Keratinocyte (primary cell): ENCODE results near the gene C20orf204. TPM values are rescaled to one million over a fixed set of nuclear protein-coding genes. Genes with fewer than 3 reads are reported as not detected.

ENCODE experiments used
- DNase-seq: peaks from one replicate; pipeline ENCODE4 v3.0.0-alpha.2; 2011; ENCODE audit warnings: low read depth, missing footprints, low spot score
- FAIRE-seq: peaks from 2 replicates; lab custom pipeline; 2011; peaks lifted over from hg19 to GRCh38; lab: Jason Lieb, UNC
- H2AFZ ChIP-seq: 2 replicates; pipeline ENCODE4 v1.6.0; 2012; ENCODE audit warnings: low read length, control low read depth, inconsistent platforms; ENCODE audit not compliant: control insufficient read depth
- H3K27ac ChIP-seq: 2 replicates; pipeline ENCODE4 v1.5.1; 2011; ENCODE audit warnings: low read length; ENCODE audit not compliant: control insufficient read depth, insufficient read depth
- H3K27me3 ChIP-seq: 3 replicates; pipeline ENCODE4 v1.6.0; 2011; ENCODE audit warnings: low read length; ENCODE audit not compliant: control insufficient read depth, insufficient read depth; ENCODE audit errors: extremely low read depth
- H3K36me3 ChIP-seq, 2 experiments: 2 replicates in 1 of 2; 3 replicates in 1 of 2; pipeline ENCODE4 v1.5.1; 2011; ENCODE audit warnings: low read length in 2 of 2, mild to moderate bottlenecking in 1 of 2; ENCODE audit not compliant: control insufficient read depth in 2 of 2, insufficient read depth in 2 of 2; ENCODE audit errors: extremely low read depth in 1 of 2
- H3K4me1 ChIP-seq: 3 replicates; pipeline ENCODE4 v1.5.1; 2011; ENCODE audit warnings: low read length; ENCODE audit not compliant: control insufficient read depth, insufficient read depth; ENCODE audit errors: extremely low read depth
- H3K4me2 ChIP-seq: 3 replicates; pipeline ENCODE4 v1.6.0; 2011; ENCODE audit warnings: low read depth, low read length; ENCODE audit not compliant: control insufficient read depth, insufficient read depth; ENCODE audit errors: extremely low read depth
- H3K4me3 ChIP-seq, 3 experiments: fragments of 200-600 bp in 1 of 3; sonication (generic) in 1 of 3; 2 replicates in 2 of 3; 3 replicates in 1 of 3; pipeline ENCODE4 v1.5.1; 2011 to 2016; ENCODE audit warnings: low read length in 3 of 3, mild to moderate bottlenecking in 3 of 3, control low read depth in 2 of 3, inconsistent platforms in 1 of 3, low read depth in 1 of 3, mixed read lengths in 1 of 3, mixed run types in 1 of 3, moderate library complexity in 1 of 3; ENCODE audit not compliant: control insufficient read depth in 2 of 3, insufficient read depth in 2 of 3; ENCODE audit errors: extremely low read depth in 1 of 3
- H3K79me2 ChIP-seq: 2 replicates; pipeline ENCODE4 v1.6.0; 2012; ENCODE audit warnings: low read length; ENCODE audit not compliant: control insufficient read depth, insufficient read depth
- H3K9ac ChIP-seq: 3 replicates; pipeline ENCODE4 v1.6.0; 2011; ENCODE audit warnings: low read length; ENCODE audit not compliant: control insufficient read depth, insufficient read depth; ENCODE audit errors: extremely low read depth
- H3K9me1 ChIP-seq: 3 replicates; pipeline ENCODE4 v1.6.0; 2011; ENCODE audit warnings: low read length; ENCODE audit not compliant: control insufficient read depth, insufficient read depth; ENCODE audit errors: extremely low read depth
- H3K9me3 ChIP-seq: 2 replicates; pipeline ENCODE4 v1.5.1; 2012; ENCODE audit warnings: low read depth, low read length; ENCODE audit not compliant: control insufficient read depth
- H4K20me1 ChIP-seq: 3 replicates; pipeline ENCODE4 v1.6.0; 2011; ENCODE audit warnings: low read length; ENCODE audit not compliant: control insufficient read depth, insufficient read depth; ENCODE audit errors: extremely low read depth
- CTCF ChIP-seq, 3 experiments: IDR thresholded peaks in 1 of 3; conservative IDR thresholded peaks in 1 of 3; optimal IDR thresholded peaks in 1 of 3; 2 replicates in 2 of 3; 3 replicates in 1 of 3; pipeline versions ENCODE3 to v1.5.1; 2011; ENCODE audit warnings: low read length in 3 of 3, mild to moderate bottlenecking in 3 of 3, moderate library complexity in 2 of 3, control low read depth in 1 of 3, inconsistent platforms in 1 of 3; ENCODE audit not compliant: insufficient read depth in 2 of 3; ENCODE audit errors: extremely low read depth in 1 of 3
- EZH2 ChIP-seq: IDR thresholded peaks from one replicate; pipeline ENCODE4 v1.6.1; 2012; ENCODE audit warnings: inconsistent platforms, mild to moderate bottlenecking, low read length, moderate library complexity
- dilution Hi-C: fragments of 300-500 bp; cut with MboI; formaldehyde crosslinking; loops from one replicate; pipeline ENCODE4 v1.7.0; 2020; ENCODE audit warnings: low sequenced_read_pairs; ENCODE audit not compliant: extremely low pct_ligation_motif_present
- polyA plus RNA-seq, 5 experiments: library from polyadenylated mRNA; depleted of rRNA in 3 of 5; stranded (reverse) in 3 of 5; stranded (forward) in 1 of 5; unstranded in 1 of 5; fragments of >200 nt; gene quantifications; 1 replicate in 1 of 5; 2 replicates in 3 of 5; 3 replicates in 1 of 5; pipeline versions ENCODE4 v1.2.1 to v1.2.3, GENCODE V29; 2011 to 2012; ENCODE audit warnings: missing spikeins in 2 of 5, low read depth in 1 of 5, low replicate concordance in 1 of 5

Gene C20orf204
- polyA plus RNA-seq, 1 donor (not counting 4 experiments of a cell fraction or from before 2014, with no cell fraction given) = 0.08 TPM

DNA sequence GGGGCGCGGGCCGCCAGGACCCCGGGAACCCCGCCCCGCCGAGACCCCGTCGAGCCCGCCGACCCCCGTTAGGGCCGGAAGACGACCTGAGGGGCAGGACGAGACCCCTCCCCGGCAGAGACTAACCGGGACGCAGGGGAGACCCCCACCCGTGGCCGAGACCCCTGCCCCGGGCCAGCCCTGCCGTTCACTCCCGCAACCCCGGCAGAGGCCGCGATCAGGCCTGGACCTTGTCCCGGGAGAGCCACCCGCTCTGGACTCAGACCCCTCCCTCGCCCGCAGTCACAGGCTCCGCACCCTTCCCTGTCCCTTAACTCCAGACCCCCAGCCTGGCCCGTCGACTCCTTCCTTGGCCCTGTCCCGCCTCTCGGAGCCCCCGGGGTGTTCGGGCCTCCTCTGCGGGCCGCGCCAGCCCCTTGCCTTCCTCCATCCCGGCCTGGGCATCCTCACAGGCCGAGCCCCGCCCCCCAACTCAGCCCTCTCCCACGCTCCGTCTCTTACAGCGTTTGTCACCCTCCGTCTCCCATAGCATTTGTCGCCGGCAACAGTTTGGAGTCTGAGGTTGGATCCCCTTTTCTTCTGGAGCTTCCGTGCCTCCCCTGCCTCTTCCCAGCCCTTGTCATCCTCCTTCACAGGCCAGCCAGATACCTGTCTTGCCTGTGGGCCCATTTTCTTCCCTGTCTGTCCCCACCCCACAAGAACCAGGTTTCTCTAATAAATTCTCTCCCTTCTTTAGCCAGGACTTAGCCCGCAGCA, 27.6 kb downstream of the C20orf204 start:
- Histone ChIP-seq H3K4me2 (peak overlapping the region; percentile 86), H2AFZ (peak overlapping the region; percentile 23), H3K27me3 (no peaks in the 10 kb centered on the region), H3K27ac (no peak overlapping the region), H3K9ac (peak overlapping the region; percentile 78), H3K4me3 (peak overlapping the region; percentile 70 to 85 (median 78)), H3K4me1 (peaks cover 42% of the 10 kb centered on the region), H3K79me2 (no peaks in the 10 kb centered on the region), H3K9me1 (no peaks in the 10 kb centered on the region), H4K20me1 (no peaks in the 10 kb centered on the region), H3K9me3 (no peaks in the 10 kb centered on the region), H3K36me3 (no peaks in the 10 kb centered on the region)
- TF ChIP-seq CTCF (optimal IDR thresholded peaks at IDR 0.05 in 1 of 3, IDR thresholded peaks at IDR 0.05 in 1 of 3, conservative IDR thresholded peaks at IDR 0.05 in 1 of 3; ENCODE audit: extremely low read depth in 1 of 3, insufficient read depth in 2 of 3, low read length in 3 of 3) = no peak
- TF ChIP-seq EZH2 = no peak
- FAIRE-seq (no peak), DNase-seq (no peak)
- dilution Hi-C loops = no loop called here

- H3K27ac ChIP-seq = no peak overlapping the region
- H3K36me3 ChIP-seq = no peaks in the 10 kb centered on the region
- H3K4me1 ChIP-seq = peaks cover 42% of the 10 kb centered on the region
- H2AFZ ChIP-seq = no peak overlapping the region
- no peak for TF ChIP-seq CTCF (optimal IDR thresholded peaks at IDR 0.05 in 1 of 3, IDR thresholded peaks at IDR 0.05 in 1 of 3, conservative IDR thresholded peaks at IDR 0.05 in 1 of 3; ENCODE audit: extremely low read depth in 1 of 3, insufficient read depth in 2 of 3, low read length in 3 of 3)
- no peak for TF ChIP-seq EZH2
- no peaks in the 10 kb centered on the region for H3K27me3 ChIP-seq
- dilution Hi-C loops = no loop called here
- peak overlapping the region; percentile 86 for H3K4me2 ChIP-seq
- H3K79me2 ChIP-seq = no peaks in the 10 kb centered on the region
- no peaks in the 10 kb centered on the region for H3K9me3 ChIP-seq
- DNase-seq = no peak
- peak overlapping the region; percentile 70 to 85 (median 78) for H3K4me3 ChIP-seq
- H3K9me1 ChIP-seq = no peaks in the 10 kb centered on the region
- H4K20me1 ChIP-seq = no peaks in the 10 kb centered on the region
- no peak for FAIRE-seq
- H3K9ac ChIP-seq = peak overlapping the region; percentile 78
Measured at GRCh38 chr20:64064145-64064698, 28.2 kb downstream of the C20orf204 start.
